ENCODE data around the gene CXXC5. TPM values are rescaled to one million over a fixed set of nuclear protein-coding genes. Genes with fewer than 3 reads are reported as not detected.

The CXXC5 gene
- total and polyA plus RNA-seq, 9 of the 15 experiments (the other 6 are each of a cell fraction or from before 2014, with no cell fraction given), result 1.9 to 123 (median 45.8) TPM

DNA sequence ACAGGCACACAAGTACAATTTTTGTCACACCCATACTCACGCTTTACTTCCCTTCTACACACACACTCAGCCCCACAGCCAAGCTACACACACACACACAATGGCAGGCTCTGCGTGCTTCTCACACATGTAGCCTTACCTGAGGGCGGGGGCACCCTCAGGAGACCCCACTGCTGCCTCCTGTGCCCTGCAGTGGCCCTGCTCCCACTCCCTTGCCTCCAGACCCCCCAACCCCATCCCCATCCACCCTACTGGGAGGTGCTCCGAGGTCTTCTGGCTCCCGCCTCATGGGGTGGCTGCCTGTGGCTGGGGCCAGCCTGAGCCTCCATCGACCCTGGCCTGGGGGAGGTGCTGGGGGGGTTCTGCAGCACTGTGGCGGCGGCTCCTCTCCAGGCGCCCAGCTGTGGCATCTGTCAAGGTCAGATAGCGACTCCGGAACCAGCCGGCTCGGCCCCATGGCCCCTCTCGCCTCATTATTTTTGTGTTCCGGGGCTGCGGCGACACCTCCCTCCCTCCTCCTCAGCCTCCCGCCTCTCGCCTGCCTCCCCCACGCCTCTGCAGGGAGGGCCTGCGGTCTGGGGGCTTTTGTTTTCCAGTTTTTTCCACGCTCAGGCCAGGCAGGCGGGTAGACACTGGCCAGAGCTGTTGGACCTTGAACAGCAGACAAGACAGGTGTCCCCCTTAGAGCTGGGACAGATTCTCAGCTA is 21.7 kb downstream of the CXXC5 start (continued):
- TF ChIP-seq, protein P1, sequence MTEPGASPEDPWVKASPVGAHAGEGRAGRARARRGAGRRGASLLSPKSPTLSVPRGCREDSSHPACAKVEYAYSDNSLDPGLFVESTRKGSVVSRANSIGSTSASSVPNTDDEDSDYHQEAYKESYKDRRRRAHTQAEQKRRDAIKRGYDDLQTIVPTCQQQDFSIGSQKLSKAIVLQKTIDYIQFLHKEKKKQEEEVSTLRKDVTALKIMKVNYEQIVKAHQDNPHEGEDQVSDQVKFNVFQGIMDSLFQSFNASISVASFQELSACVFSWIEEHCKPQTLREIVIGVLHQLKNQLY (CRISPR knock-in tag; conservative IDR thresholded peaks at IDR 0.05), result no peak
- TF ChIP-seq POLR2H (tag; IDR thresholded peaks at IDR 0.05; ENCODE audit: low read depth), result no peak
- TF ChIP-seq LCOR (CRISPR knock-in tag; IDR thresholded peaks at IDR 0.05), result 0 out of 2 replicates have a peak, but pooled peaks have one; percentile 58
- TF ChIP-seq MTA3 (IDR thresholded peaks at IDR 0.05; ENCODE audit: borderline replicate concordance), result peak; percentile 81
- peak; percentile 95 for TF ChIP-seq SOX6 (IDR thresholded peaks at IDR 0.05)
- TF ChIP-seq POLR2AphosphoS5 (IDR thresholded peaks at IDR 0.05; ENCODE audit: control insufficient read depth, insufficient read depth, low read depth, low read length), result peak; percentile 94
- 0 out of 2 replicates have a peak, but pooled peaks have one; percentile 11 for TF ChIP-seq ZBTB17 (CRISPR knock-in tag; IDR thresholded peaks at IDR 0.05)
- TF ChIP-seq NELFE (IDR thresholded peaks at IDR 0.05; ENCODE audit: insufficient read depth, insufficient read length), result no peak
- TF ChIP-seq NBN (IDR thresholded peaks at IDR 0.05; ENCODE audit: low read depth), result no peak; the same call in 1 of the 2 replicates
- TF ChIP-seq MYC (IDR thresholded peaks at IDR 0.05; ENCODE audit: low read depth, low read length), result peak; percentile 91
- TF ChIP-seq MYC (CRISPR knock-in tag; IDR thresholded peaks at IDR 0.05; ENCODE audit: borderline replicate concordance, low read depth), result no peak
- TF ChIP-seq RCOR1 (IDR thresholded peaks at IDR 0.05; ENCODE audit: borderline replicate concordance in 1 of 2, low read depth in 2 of 2, low read length in 2 of 2), result peak; percentile 32 to 84; a peak in 3 of 4 replicates
- TF ChIP-seq ZNF197 (CRISPR knock-in tag; IDR thresholded peaks at IDR 0.05; ENCODE audit: low read depth), result peak; percentile 88
- TF ChIP-seq SMARCC2 (IDR thresholded peaks at IDR 0.05; ENCODE audit: low read depth), result peak; percentile 80
- TF ChIP-seq ETV1 (tag; conservative IDR thresholded peaks at IDR 0.05; ENCODE audit: low read depth), result peak; percentile 99
- no peak for TF ChIP-seq ATF1 (CRISPR knock-in tag; IDR thresholded peaks at IDR 0.05)
- TF ChIP-seq ATF1 (tag; IDR thresholded peaks at IDR 0.05), result peak; percentile 59; the same call in 1 of the 2 replicates
- TF ChIP-seq ZNF263 (CRISPR knock-in tag; IDR thresholded peaks at IDR 0.05; ENCODE audit: borderline replicate concordance), result peak; percentile 62; the same call in 1 of the 2 replicates
- TF ChIP-seq, protein P2, sequence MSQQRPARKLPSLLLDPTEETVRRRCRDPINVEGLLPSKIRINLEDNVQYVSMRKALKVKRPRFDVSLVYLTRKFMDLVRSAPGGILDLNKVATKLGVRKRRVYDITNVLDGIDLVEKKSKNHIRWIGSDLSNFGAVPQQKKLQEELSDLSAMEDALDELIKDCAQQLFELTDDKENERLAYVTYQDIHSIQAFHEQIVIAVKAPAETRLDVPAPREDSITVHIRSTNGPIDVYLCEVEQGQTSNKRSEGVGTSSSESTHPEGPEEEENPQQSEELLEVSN (IDR thresholded peaks at IDR 0.05; ENCODE audit: borderline replicate concordance in 1 of 2, extremely low read depth in 1 of 2, insufficient read depth in 1 of 2, insufficient read length in 1 of 2, low read depth in 1 of 2, low read length in 1 of 2, poor library complexity in 1 of 2, severe bottlenecking in 1 of 2), result peak; percentile 45 to 78
- no peak for TF ChIP-seq ESRRB (CRISPR knock-in tag; IDR thresholded peaks at IDR 0.05; ENCODE audit: borderline replicate concordance)
- TF ChIP-seq, protein P3, sequence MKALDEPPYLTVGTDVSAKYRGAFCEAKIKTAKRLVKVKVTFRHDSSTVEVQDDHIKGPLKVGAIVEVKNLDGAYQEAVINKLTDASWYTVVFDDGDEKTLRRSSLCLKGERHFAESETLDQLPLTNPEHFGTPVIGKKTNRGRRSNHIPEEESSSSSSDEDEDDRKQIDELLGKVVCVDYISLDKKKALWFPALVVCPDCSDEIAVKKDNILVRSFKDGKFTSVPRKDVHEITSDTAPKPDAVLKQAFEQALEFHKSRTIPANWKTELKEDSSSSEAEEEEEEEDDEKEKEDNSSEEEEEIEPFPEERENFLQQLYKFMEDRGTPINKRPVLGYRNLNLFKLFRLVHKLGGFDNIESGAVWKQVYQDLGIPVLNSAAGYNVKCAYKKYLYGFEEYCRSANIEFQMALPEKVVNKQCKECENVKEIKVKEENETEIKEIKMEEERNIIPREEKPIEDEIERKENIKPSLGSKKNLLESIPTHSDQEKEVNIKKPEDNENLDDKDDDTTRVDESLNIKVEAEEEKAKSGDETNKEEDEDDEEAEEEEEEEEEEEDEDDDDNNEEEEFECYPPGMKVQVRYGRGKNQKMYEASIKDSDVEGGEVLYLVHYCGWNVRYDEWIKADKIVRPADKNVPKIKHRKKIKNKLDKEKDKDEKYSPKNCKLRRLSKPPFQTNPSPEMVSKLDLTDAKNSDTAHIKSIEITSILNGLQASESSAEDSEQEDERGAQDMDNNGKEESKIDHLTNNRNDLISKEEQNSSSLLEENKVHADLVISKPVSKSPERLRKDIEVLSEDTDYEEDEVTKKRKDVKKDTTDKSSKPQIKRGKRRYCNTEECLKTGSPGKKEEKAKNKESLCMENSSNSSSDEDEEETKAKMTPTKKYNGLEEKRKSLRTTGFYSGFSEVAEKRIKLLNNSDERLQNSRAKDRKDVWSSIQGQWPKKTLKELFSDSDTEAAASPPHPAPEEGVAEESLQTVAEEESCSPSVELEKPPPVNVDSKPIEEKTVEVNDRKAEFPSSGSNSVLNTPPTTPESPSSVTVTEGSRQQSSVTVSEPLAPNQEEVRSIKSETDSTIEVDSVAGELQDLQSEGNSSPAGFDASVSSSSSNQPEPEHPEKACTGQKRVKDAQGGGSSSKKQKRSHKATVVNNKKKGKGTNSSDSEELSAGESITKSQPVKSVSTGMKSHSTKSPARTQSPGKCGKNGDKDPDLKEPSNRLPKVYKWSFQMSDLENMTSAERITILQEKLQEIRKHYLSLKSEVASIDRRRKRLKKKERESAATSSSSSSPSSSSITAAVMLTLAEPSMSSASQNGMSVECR (CRISPR knock-in tag; IDR thresholded peaks at IDR 0.05), result peak; percentile 83; the same call in 1 of the 2 replicates
- TF ChIP-seq ETV5 (CRISPR knock-in tag; IDR thresholded peaks at IDR 0.05; ENCODE audit: low read depth), result peak; percentile 98

All from K562 (cell line).